PC-9 (cell line): ENCODE results near the gene DUS1L.

Source experiments
- CTCF ChIP-seq: fragments of 200-600 bp; sonication (generic); conservative IDR thresholded peaks from 2 replicates; pipeline ENCODE4 v1.6.1; 2017; ENCODE audit warnings: mixed run types, antibody characterized with exemption, mild to moderate bottlenecking, moderate library complexity
- EZH2 ChIP-seq: fragments of 200-600 bp; sonication (generic); IDR thresholded peaks from 2 replicates; pipeline ENCODE4 v1.8.0; 2017; ENCODE audit warnings: antibody characterized with exemption, low read depth

GRCh38 chr17:82092995-82093751, 27.6 kb upstream of the DUS1L start:
- TF ChIP-seq EZH2 (no peak), CTCF (no peak)
